NOMO-1 (cell line): ENCODE measurements around the gene UQCR11.

Experiments used
- DNase-seq, 2 experiments: peaks; one replicate each; lab custom pipeline; 2025; ENCODE audit not compliant: unreplicated experiment in 2 of 2; lab: John Stamatoyannopoulos, UW

The UQCR11 gene

GRCh38 chr19:1618157-1619093, 13.2 kb upstream of the UQCR11 start:
- DNase-seq: no peak

- DNase-seq: no peak
These were observed 11.6 kb upstream of the UQCR11 start for GRCh38 chr19:1616875-1617274.

DNA sequence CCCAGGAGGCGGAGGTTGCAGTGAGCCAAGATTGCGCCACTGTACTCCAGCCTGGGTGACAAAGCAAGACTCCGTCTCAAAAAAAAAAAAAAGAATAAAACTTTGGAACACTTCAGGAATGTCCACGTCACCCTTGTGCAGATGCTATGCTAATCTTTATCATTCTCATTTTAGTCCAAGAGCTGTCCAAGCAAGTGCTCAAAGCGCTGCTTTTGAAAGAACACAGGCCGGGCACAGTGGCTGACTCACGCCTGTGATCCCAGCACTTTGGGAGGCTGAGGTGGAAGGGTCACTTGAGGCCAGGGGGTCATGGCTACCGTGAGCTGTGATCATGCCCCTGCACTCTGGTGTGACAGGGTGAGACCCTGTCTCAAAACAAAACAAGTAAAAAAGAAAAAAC, 11.1 kb upstream of the UQCR11 start:
- no peak for DNase-seq

DNA sequence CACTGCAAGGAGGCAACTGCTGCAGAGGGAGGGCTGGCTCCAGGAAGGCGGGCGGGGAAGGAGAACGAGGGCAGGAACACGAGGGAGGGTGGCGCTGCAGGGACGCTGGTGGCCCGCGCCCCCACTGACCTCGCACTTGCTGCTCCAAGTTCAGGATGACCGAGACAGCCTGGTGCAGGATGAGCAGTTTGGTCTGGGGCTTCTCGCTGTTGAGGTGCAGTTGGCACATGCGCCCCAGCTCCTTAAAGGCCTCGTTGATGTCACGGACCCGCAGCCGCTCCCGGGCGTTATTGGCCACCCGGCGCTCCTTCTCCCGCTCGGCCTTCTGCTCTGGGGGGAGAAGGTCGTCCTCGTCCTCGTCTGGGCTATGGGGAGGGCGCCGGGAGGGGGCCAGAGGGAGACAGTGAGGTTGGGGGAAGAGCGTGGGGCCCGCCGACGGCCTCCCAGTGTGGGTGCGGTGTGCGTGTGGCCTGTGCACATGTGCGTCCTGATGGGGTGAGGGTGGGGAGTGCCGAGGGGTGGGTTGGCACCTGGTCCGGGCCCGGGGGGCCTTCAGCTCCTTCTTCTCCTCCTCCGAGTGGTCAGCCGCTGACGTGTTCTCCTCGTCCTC, 10.0 kb upstream of the UQCR11 start:
- no peak for DNase-seq

DNA sequence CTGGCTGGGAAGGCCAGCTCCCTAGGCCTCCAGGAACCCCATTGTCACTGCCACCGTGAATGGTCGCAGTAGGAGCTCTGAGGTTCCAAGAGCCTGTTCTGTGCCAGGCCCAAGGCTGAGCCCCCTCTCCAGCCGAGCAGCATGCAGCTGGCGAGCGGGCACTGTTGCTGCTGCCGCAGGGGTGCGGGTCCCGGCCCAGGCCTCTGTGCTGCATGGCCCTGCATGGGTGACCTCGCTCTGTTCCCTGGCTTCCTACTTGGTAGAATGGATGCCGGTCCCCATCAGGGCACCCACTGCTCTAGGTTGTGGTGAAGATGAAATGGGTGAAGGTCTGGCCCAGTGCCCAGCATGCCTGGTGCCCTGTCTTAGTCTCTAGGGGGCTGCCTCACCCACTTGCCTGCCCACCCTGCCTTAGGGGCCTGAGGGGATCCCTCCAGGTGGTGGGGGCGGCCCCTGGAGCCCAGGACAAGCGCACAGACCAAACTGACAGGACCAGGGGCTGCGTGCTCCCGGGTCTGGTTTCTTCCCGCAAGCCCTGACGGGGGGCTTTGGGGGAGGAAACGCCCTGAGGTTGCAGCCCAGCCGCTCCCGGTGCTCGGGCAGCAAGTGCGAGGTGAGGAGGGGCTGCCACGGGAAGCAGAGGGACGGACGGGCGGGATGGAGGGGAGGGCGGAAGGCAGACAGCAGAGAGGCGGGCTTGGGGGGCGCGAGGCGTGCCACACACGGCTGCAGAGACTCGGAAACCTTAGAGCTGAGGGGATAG, 8.7 kb upstream of the UQCR11 start:
- no peak for DNase-seq

DNA sequence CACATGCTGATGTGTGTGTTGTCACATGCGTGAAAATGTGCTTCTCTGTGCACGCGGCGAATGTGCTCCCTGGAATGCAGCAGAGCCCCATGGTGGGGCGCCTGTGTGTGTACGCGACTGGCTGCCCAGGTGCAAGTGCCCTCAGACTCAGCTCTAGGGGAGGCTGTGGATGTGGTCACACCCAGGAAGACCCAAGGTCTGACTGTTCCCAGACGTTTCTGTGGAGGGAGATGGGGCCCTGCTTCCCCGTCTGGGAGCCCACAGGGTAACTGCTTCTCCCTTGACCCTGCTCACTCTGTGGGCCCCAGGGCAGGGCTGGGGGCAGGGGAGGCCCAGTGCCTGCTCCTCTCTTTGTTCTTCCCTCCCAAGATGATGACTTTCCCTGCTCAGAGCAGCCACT, 7.9 kb upstream of the UQCR11 start:
- no peak for DNase-seq

DNA sequence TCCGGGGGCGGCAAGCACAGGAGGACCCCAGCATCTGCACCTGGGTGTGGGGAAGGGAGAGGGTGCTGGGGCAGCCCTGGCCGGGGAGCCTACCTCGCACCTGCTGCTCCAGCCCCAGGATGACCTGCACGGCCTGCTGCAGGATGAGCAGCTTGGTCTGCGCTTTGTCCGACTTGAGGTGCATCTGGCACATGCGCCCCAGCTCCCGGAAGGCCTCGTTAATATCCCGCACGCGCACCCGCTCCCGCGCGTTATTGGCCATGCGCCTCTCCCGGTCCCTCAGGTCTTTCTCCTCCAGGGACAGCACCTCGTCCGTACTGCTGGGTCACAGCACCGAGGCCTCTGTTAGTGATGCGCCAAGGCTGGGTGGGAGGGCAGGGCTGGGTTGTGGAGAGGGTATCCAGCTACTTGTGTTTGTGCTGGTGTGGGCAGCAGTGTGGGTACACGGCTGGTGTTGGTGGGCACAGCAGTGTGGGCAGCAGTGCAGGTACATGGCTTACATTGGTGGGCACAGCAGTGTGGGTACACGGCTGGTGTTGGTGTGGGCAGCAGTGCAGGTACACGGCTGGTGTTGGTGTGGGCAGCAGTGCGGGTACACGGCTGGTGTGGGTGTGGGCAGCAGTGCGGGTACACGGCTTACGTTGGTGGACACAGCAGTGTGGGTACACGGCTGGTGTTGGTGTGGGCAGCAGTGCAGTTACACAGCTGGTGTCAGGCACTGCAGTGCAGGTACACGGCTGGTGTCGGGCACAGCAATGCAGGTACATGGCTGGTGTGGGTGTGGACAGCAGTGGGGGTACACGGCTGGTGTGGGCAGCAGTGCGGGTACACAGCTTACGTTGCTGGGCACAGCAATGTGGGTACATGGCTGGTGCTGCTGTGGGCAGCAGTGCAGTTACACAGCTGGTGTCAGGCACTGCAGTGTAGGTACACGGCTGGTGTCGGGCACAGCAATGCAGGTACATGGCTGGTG, 7.1 kb upstream of the UQCR11 start:
- no peak for DNase-seq

- DNase-seq: no peak
These were observed 6.1 kb upstream of the UQCR11 start for GRCh38 chr19:1611353-1611752.

GRCh38 chr19:1610579-1610978, 5.3 kb upstream of the UQCR11 start:
- no peak for DNase-seq

GRCh38 chr19:1609680-1610474, 4.6 kb upstream of the UQCR11 start:
- DNase-seq: no peak

DNA sequence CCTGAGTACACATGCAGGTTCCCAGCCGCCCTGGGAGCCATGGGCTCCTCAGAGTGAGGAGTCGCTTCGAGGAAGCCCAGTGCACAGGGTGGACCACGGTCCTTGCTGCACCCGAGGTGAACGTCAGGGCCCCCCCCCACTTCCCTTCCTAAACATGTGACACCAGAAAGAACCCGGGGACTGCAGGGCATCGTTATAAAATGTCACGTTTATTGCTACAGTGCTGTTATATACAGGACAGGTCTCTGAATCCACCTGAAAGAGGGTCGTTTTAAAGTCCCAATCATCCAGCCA, 3.8 kb upstream of the UQCR11 start:
- no peak for DNase-seq

DNA sequence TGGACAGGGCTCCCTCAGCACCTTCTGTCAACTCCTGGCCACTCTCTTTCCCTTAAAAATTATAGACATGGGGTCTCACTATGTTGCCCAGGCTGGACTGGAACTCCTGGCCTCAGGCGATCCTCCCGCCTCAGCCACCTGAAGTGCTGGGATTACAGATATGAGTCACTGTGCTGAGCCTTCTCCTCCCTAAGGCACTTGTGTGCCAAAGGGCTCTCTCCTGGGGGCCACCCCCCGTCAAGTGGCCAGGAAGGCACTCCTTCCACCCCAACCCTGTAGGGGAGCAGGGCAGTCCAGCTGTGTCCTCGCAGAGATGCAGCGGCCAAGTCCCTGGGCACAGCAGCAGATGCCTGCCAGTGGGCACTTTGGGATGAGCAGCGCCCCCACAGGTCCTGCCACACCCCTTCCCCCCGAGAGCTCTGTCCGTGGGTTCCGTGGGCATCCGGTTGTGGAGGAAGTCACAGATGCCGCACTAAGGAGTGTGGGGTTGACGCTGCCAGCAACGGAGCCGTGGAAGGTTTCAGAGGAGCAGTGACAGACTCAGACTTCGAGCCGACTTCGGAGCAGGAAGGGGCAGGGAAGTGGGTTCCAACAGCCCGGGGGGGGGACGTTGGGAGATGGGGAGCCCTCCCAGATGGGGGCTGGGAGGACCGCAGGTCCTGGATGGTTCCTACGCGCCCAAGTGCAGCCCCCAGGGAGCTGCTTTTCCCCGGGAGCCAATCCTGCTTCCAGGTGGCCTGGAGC, 3.3 kb upstream of the UQCR11 start:
- DNase-seq: no peak

DNA sequence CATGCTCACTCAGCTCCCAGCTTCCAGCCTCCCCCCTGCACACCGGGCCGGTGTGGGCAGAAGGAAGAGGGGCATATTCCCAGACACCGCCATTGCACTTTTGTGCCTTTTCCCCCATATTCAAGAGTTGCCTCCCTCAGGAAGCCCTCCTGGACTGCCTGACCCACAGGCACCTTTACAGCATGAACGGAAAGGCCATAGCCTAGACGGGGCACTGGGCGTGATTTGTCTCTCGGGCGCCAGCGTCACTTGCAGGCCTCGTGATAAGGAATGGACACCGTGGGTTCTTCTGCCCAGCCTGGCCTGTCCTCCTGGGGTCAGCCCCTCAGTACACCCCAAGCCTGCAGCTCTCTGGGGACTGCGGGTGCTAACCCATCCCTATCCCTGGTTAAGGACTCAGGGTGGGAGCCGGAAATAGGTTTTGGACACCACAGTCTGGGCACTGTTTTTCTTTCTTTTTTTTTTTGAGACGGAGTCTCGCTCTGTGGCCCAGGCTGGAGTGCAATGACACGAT, 933 bp upstream of the UQCR11 start:
- DNase-seq: no peak

DNA sequence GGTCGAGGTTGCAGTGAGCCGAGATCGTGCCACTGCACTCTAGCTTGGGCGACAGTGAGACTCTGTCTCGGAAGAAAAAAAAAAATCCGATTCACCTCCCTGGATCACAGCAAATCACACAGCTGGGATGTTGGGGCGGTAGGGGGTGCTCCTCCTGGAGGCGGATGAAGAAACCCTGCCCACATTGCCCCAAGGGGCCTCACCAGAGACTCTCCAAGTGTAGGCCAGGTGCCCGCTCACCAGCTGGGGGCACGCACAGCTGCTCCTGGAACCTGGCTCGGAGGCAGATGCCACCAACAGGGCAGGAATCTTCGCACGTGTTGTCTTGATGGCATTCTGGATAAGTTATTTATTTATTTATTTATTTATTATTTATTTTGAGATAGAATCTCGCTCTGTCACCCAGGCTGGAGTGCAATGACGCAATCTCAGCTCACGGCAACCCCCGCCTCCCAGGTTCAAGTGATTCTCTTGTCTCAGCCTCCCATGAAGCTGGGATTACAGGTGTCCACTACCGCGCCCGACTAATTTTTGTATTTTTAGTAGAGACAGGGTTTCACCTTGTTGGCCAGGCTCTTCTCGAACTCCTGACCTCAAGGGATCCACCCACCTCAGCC, 3.1 kb downstream of the UQCR11 start:
- no peak for DNase-seq

GRCh38 chr19:1601613-1602064, 3.6 kb downstream of the UQCR11 start:
- DNase-seq: no peak

- no peak for DNase-seq
These were observed 5.8 kb downstream of the UQCR11 start for GRCh38 chr19:1599460-1599846.

GRCh38 chr19:1598777-1599459, 6.3 kb downstream of the UQCR11 start:
- DNase-seq: no peak

GRCh38 chr19:1593501-1593772, 11.8 kb downstream of the UQCR11 start:
- no peak for DNase-seq
